Coronary artery (tissue), 2 donors: ENCODE measurements around the gene PTPN14.
"Not testable (repeated sequence)": the region's sequence is repeated elsewhere in the genome, so short reads cannot be mapped to it uniquely, and the experiment has no call there.

Experiments used
- DNase-seq: peaks from one replicate; pipeline ENCODE4 v3.0.0-alpha.2; 2017; ENCODE audit warnings: low spot score
- H3K27ac ChIP-seq, 2 donors: fragments of 200-600 bp; sonication (generic); one replicate each; pipeline ENCODE4 v1.5.1; 2016 to 2019
- H3K4me3 ChIP-seq: fragments of 200-600 bp; sonication (generic); 2 replicates; pipeline ENCODE4 v1.5.1; 2016; ENCODE audit warnings: mild to moderate bottlenecking, moderate library complexity
- CTCF ChIP-seq: fragments of 200-600 bp; sonication (generic); IDR thresholded peaks from one replicate; pipeline ENCODE4 v1.5.1; 2019; ENCODE audit warnings: antibody characterized with exemption

PTPN14 gene

DNA sequence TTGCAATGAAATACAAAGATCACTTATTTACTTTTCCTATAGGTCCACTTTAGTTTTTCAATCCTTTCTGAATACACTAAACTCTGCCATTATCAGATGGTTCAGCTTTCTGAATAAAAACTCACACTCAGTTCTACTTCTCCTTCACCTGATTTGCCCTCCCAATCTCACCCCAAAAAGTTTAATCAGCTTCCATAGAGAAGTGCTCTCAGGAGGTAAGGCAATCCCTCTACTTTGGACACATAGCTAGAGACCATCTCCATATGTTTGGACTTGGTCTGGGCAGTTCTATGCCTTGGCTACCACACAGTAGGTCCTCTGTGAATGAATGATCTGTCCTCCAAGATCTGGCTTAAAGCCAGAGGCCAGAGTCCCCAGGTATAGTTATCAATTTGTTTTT lies 40.9 kb downstream of the PTPN14 start:
- Histone ChIP-seq H3K27ac (no peak overlapping the region), H3K4me3 (no peak overlapping the region)
- DNase-seq: no peak
- no peak for TF ChIP-seq CTCF

DNA sequence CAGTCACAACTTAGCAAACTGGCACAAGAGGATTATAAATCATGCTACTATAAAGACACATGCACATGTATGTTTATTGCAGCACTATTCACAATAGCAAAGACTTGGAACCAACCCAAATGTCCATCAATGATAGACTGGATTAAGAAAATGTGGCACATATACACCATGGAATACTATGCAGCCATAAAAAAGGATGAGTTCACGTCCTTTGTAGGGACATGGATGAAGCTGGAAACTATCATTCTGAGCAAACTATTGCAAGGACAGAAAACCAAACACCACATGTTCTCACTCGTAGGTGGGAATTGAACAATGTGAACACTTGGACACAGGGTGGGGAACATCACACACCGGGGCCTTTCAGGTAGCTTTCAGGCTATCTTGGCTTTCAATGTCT lies 41.8 kb downstream of the PTPN14 start:
- not testable (repeated sequence) for DNase-seq, H3K27ac ChIP-seq, H3K4me3 ChIP-seq

GRCh38 chr1:214506972-214507431 lies 44.4 kb downstream of the PTPN14 start:
- no peak for DNase-seq
- no peak for TF ChIP-seq CTCF
- H3K27ac ChIP-seq: no peak overlapping the region
- no peak overlapping the region for H3K4me3 ChIP-seq

GRCh38 chr1:214505134-214505533 lies 46.3 kb downstream of the PTPN14 start:
- Histone ChIP-seq H3K4me3 (no peak overlapping the region), H3K27ac (no peak overlapping the region)
- no peak for DNase-seq
- no peak for TF ChIP-seq CTCF

- no peak for TF ChIP-seq CTCF
- no peak overlapping the region for H3K27ac ChIP-seq
- DNase-seq: no peak
Observed at GRCh38 chr1:214504330-214504729, 47.1 kb downstream of the PTPN14 start.

DNA sequence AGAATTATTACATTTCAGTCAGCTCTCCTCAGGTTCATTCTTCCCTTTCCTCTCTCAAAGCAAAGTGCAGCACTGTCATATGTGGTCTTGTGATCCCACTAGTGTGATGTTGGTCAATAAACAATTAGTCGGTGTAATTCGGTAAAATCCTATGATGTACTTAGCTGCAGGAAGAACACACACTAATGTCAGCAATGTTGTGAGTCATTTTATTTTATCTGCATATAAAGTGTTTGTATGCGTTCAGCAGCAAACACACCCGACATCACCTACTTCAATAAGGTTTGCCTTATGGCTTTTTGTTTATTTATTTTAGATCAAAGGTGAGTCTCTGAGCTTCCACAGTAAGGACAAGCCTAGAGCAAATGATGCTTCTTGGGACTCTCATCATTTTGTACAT lies 47.8 kb downstream of the PTPN14 start:
- TF ChIP-seq CTCF: no peak
- no peak for DNase-seq
- no peak overlapping the region for H3K4me3 ChIP-seq
- H3K27ac ChIP-seq: no peak overlapping the region

More at GRCh38 chr1:214504330-214504729, 47.1 kb downstream of the PTPN14 start:
- H3K4me3 ChIP-seq: no peak overlapping the region

DNA sequence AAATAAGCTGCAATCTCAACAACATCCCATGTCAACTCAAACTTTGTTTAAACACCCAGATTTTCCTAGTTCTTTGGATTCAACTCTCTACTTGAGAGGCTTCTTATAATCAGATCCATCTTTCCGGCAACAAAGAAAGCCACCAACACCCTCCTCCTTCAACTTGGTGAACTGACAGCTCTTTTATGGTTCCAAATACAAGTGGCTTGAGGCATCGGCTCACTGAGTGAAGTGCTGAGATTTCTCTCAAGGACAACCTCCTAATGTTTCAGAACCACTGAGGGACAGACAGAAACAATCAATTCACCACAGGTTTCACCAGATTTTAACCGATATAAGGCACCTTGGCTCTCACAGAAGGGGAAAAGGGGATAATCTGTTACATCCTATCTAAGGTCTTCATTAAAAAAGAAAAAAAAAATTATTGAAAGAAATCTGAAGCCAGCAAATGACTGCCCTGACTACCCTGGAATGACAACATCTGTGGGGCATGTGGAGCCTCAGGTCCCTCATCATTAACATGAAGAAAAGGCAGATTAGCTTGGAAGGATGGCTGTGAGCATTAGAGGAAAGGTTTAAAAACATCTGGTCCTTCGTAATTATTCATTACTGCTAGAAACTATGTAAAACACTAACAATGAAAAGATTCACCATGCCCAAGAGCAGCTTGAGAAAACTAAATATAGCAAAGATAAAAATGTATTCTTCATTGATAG lies 50.9 kb downstream of the PTPN14 start:
- no peak for TF ChIP-seq CTCF
- H3K27ac ChIP-seq: no peak overlapping the region
- DNase-seq: no peak
- H3K4me3 ChIP-seq: no peak overlapping the region
